HG03460 (cell line): Measurements from ENCODE around the gene IQCN.

Experiments
- ATAC-seq: cut with Tn5 transposase; IDR thresholded peaks from one replicate; pipeline ENCODE4 v1.9.1; 2021; ENCODE audit not compliant: unreplicated experiment

Gene IQCN

GRCh38 chr19:18274219-18274780, at the start of gene IQCN:
Gene IQCN, minus strand, starts transcription at chr19:18274452. Its CDS starts 4,974 bp downstream, at chr19:18269478.
- ATAC-seq: no peak

- ATAC-seq: peak; percentile 86
Observed at GRCh38 chr19:18322759-18323460, 48.7 kb upstream of the IQCN start, which contains the start of gene LSM4. Gene LSM4, minus strand, starts transcription at chr19:18323076. Its CDS starts 56 bp downstream, at chr19:18323020.

- no peak for ATAC-seq
Observed at GRCh38 chr19:18322318-18322758, 48.1 kb upstream of the IQCN start.

DNA sequence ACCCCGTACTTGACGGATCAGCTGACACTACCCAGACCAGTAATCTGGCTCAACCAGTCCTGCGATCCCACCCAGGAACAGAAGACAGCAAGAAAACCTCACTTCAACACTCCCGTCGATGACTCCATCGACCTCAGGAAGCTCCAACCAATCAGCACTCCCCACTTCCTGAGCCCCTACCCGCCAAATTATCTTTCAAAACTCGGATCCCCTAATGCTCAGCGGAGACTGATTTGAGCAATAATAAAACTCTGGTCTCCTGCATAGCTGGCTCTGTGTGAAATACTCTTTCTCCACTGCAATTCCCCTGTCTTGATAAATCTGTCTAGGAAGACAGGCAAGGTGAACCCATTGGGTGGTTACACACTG, 47.5 kb upstream of the IQCN start:
- no peak for ATAC-seq

DNA sequence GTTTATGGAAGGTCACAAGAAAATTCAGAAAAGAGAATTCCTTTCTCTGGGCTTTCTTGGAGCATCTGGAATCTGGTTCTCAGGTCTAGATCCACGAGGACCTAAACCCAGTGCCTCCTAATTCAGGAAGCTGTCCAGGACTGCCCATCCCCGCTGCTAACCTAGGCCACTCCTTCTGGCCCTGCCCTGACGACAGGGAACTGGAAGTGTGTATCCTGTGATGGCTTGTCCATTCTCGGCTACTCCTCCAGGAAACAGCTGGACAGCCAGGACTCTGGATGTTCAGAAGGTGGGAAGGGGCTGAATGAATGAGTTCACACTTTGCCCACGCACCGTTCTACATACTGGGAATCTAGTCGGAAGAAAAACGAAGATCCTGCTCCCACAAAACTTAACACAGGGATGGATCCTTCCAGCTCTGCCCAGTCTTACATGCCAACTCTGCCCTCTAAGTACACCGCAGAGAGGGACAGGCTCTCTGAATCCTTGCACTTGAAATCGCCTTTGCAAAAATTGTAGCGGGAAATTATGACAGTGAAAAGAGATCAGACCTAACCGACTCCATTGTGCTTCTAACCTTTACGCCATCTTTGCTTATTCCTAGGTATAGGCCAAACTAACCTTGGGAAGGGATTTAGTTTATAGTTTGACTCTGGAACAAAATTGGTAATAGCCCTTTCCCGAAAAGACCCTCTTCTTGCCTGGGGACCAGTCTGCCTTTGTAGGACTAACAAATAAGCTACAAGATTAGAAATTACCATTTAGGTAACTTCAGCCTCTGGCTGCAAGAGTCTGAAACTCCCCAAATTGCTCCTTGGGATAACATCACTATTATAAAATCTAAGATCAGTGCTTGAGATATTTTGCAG, 46.8 kb upstream of the IQCN start:
- no peak for ATAC-seq

DNA sequence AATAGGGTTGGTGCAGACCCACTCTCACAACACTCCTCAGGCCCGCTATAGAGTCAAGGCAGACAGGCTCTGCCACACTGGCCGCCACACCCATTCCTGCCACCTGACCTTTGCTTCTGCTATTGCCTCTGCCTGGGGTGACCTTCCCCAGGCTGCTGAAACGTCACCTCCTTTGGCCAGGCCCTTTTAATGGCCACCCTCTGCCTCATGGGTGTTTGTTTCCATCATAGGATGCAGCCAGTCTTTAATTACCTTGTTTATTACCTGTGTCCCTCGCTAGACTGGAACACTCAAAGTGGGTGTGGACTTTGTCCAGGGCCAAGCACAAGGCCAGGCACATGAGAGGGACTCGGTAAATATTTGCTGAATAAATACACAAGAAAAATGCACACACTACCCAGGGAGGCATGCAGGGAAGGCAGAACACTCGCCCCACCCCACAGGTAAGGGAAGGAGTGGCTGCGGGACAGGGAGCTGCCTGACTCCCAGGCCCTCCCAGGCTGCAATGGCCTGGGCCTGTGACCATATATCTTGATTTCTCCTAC, 45.4 kb upstream of the IQCN start:
- no peak for ATAC-seq

DNA sequence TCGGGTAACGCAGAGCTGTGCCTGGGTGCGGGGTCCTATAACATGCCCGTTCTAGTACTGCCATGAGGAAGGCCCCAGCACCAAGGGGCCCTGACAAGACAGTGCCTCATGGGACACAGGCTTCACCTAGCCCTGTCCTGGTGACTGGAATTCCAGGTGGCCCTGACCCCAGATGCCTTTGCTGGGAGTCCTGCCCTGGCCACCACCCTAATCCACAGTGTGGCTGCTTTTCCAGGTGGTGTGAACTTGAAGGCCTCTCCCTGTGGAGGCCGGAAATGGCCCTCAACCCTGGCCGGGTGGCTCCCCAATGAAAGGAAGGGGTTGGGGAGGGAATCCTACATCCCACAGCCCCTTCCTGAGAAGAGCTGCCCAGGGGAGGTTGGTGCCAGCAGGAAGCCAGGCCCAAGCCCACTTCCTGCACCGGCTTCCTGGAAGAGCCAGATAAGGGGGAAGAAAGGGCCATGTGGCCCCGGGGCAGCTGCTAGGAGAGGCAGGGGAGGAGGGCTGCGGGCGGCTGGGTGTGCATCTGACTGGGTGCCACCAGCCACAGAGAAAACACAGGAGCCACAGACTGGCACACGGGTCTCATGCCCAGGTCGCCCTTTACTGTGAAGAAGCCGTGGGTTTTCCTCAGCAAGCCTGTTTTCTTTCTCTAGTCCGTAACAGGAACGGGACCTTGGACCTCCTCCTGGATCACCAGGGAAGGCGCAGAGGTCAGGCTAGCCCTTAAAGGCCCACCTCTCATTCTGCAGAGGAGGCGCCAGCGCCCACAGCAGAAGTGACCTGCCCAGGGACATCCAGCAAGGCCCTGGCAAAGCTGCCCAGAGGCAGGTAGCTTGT, 43.9 kb upstream of the IQCN start:
- ATAC-seq: no peak

- ATAC-seq: no peak
Observed at GRCh38 chr19:18313398-18313797, 39.1 kb upstream of the IQCN start.

DNA sequence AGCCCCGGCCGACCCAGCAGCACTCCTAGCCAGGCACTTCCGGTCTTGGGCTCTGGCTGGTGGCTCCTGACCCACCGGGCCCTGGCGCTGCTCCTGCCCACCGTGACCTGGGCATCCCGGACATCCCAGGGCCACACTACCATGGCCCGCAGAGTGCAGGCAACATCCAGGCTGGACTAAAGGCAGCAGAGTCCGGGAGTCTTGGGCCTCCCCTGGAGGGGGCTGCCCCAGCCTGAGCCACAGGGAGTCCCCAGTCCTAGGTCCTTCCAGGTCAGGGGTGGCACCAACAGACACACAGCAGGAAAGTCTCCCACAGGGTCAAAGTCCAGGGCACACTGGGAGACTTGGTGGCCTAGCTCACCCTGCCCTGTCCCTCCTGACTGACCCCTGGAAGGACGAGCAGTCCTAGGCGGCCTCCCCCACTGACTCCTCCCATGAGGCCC, 37.9 kb upstream of the IQCN start:
- ATAC-seq: no peak

- no peak for ATAC-seq
Observed at GRCh38 chr19:18311502-18312091, 37.3 kb upstream of the IQCN start.

GRCh38 chr19:18310966-18311365, 36.7 kb upstream of the IQCN start:
- no peak for ATAC-seq

DNA sequence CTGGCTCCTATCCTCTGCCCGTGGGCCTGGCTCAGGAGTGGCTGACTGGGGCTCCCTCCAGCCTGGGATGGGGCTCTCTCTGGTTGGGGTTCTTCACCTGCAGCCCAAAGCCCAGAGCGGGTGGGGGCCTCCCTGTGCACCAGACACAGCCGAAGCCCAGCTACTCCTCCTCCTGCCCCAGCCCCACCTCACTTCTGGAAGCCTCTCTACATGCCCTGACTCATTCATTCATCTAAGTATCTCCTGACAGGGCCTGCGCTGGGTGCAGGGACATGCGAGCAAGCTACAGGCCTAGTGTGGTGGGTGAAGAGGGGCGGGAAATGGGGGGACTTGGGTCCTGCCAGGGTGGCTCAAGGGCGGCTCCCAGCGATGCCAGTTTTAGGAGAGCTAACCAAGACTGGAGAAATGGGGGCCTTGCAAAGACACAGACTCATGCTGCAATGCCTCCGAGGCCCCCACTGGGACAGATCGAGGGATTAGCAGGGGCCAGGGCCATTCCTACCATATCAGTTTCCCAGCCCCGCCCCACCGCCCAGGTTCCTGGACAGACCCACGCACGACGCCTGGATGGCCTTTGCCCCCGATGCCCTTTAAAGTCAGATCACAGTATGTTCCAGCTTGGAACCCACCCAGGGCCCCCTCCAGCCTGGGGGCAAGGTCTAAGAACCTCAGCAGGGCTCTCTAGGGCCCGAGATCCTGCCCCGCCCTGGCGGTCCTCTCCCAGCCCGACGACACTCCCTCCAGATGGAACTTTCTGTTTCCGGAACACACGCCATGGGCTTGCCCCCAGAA, 36.1 kb upstream of the IQCN start:
- ATAC-seq: no peak

DNA sequence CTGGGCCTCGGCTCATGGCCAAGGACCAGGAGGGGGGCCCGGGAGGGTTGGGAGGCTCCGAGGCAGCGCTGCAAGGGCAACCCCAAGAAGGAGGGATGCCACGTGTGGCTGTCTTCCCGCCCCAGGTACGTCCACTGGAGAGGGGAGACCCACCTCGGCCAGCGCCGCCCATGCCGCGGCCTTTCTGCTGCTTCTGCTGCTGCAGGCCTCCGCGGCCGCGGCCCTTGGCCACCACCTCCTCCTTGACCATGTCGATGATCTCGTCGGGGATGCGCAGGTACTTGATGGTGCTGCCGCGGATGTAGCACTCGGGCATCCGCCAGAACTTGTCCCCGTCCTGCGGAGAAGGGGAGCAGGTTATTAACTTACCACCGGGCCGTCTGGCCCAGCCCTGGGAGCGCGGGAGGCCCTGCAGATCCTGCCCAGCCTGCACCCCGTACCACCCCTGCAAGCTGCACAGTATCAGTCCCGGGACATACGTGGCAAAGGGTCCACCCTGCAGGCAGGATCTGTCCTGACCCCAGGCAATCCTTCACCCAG, 35.3 kb upstream of the IQCN start:
- ATAC-seq: no peak

- ATAC-seq: no peak
Observed at GRCh38 chr19:18308948-18309325, 34.7 kb upstream of the IQCN start.

GRCh38 chr19:18308051-18308947, 34.0 kb upstream of the IQCN start:
- no peak for ATAC-seq

DNA sequence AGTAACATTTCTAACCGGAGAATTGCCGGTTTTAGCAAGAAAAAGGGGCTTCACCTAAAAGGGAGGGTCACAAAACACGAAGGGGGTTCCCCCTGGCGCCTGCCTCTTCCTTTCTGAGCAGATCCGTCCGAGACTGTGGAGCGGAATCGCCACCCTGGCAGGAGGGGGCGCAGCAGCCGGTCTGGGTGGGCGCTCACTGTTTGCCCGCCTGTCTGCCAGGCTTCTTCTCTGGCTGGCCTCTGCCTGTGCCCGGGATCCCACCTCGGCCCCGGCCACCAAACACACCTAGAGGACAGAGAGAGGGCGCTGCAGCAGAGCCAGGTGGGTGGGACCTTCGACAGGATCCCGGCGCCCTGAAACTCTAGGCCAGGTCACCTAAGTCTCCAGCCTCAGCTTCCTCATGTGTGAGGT, 33.0 kb upstream of the IQCN start:
- no peak for ATAC-seq

GRCh38 chr19:18306888-18307260, 32.6 kb upstream of the IQCN start:
- ATAC-seq: no peak

DNA sequence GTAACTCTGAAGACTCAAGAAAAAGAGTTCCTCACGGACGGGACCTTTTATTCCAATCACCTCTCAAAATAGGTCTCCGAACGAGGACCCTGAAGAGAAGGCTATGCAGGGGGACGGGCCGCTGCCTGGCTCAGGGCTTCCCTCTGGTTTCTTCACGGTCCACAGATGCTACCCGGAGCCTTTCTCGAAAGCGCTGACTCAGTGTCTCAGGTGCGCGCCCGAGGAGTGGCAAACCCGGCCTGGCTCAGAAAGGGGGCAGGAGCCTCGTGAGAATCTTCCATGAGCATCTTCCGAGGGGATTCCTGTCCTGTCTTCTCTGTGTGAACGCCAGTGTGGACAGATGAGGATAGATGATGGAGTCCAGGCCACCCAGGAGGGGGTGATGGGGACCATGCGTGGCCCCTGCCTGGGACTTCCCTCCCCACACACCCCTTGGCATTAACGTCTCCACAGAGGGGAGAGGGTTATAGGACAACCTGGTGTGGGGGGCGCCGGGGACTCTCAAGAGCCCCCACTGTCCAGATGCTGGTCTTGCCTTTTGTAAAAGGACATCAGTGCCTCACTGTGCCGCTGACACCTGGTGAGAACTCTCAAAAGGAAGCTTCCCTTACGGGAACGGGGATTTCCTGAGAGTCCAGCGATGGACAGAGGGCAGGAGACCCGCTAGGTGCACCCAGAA, 32.1 kb upstream of the IQCN start:
- no peak for ATAC-seq
